Hypothalamus (tissue), 51 donors: ENCODE results near the gene PRB2.
"Not testable (repeated sequence)": the region's sequence is repeated elsewhere in the genome, so short reads cannot be mapped to it uniquely, and the experiment has no call there.

Experiments
- DNase-seq, 51 donors: peaks; one replicate each; lab custom pipeline; 2025; lab: John Stamatoyannopoulos, UW

PRB2 gene

GRCh38 chr12:11395467-11395866 is at the start of gene PRB2:
PRB2 (minus strand) TSS chr12:11395567; CDS start chr12:11395529, 38 bp downstream.
- not testable (repeated sequence) for DNase-seq

- no peak for DNase-seq
Measured at GRCh38 chr12:11437966-11438365, 42.6 kb upstream of the PRB2 start.

GRCh38 chr12:11433664-11434063 is 38.3 kb upstream of the PRB2 start:
- DNase-seq = no peak

- DNase-seq = no peak
Measured at GRCh38 chr12:11431486-11431885, 36.1 kb upstream of the PRB2 start.

GRCh38 chr12:11427341-11427740 is 32.0 kb upstream of the PRB2 start:
- no peak for DNase-seq

- no peak for DNase-seq
Measured at GRCh38 chr12:11412731-11413130, 17.4 kb upstream of the PRB2 start.

GRCh38 chr12:11408096-11408495 is 12.7 kb upstream of the PRB2 start:
- no peak for DNase-seq

GRCh38 chr12:11397366-11397765 is 2.0 kb upstream of the PRB2 start:
- no peak for DNase-seq

- DNase-seq = not testable (repeated sequence)
Measured at GRCh38 chr12:11391456-11391855, 3.9 kb downstream of the PRB2 start.

GRCh38 chr12:11377420-11377819 is 17.9 kb downstream of the PRB2 start:
- DNase-seq = not testable (repeated sequence)

- DNase-seq = no peak
Measured at GRCh38 chr12:11361151-11361550, 34.2 kb downstream of the PRB2 start.

- DNase-seq = not testable (repeated sequence)
Measured at GRCh38 chr12:11360205-11360883, 35.0 kb downstream of the PRB2 start.

GRCh38 chr12:11351736-11352135 is 43.6 kb downstream of the PRB2 start:
- not testable (repeated sequence) for DNase-seq

- no peak for DNase-seq
Measured at GRCh38 chr12:11348439-11348838, 46.9 kb downstream of the PRB2 start.

GRCh38 chr12:11347810-11348209 is 47.6 kb downstream of the PRB2 start:
- DNase-seq = no peak

GRCh38 chr12:11344500-11344899 is 50.9 kb downstream of the PRB2 start:
- DNase-seq = no peak
